OCI-LY3 (cell line): ENCODE results near the gene CEP41.

ENCODE experiments used
- CTCF ChIP-seq: fragments of 200-600, 300-600 bp; sonication (generic); IDR thresholded peaks from 2 replicates; pipeline ENCODE4 v1.5.1; 2014; ENCODE audit warnings: antibody characterized with exemption, low read length, low read depth
- EZH2phosphoT487 ChIP-seq: fragments of 200-600 bp; shearing (Covaris generic); IDR thresholded peaks from 2 replicates; pipeline ENCODE4 v1.6.1; 2018; ENCODE audit warnings: antibody characterized with exemption, mixed run types, low read depth

- TF ChIP-seq CTCF (no peak), EZH2phosphoT487 (no peak)
These were observed 57.4 kb downstream of the CEP41 start for GRCh38 chr7:130383187-130383980.
